Karpas-422 (cell line): Measurements from ENCODE around the gene VAV3. TPM values are rescaled to one million over a fixed set of nuclear protein-coding genes. Genes with fewer than 3 reads are reported as not detected.
A peak's percentile ranks its signal among the peaks of the same experiment; 100 is the strongest.

Experiments used
- DNase-seq: peaks from one replicate; pipeline ENCODE4 v3.0.0-alpha.2; 2015
- H2AFZ ChIP-seq: fragments of 200-600 bp; sonication (generic); 2 replicates; pipeline ENCODE4 v1.6.1; 2014; ENCODE audit warnings: antibody characterized with exemption, low read length, mixed read lengths
- H3K27ac ChIP-seq: fragments of 200-600 bp; sonication (generic); 2 replicates; pipeline ENCODE4 v1.5.1; 2014; ENCODE audit warnings: mild to moderate bottlenecking, low read length, moderate library complexity
- H3K27me3 ChIP-seq: fragments of 200-600 bp; sonication (generic); 2 replicates; pipeline ENCODE4 v1.6.1; 2014; ENCODE audit warnings: low read length, mixed read lengths
- H3K36me3 ChIP-seq: fragments of 200-600 bp; sonication (generic); 2 replicates; pipeline ENCODE4 v1.6.1; 2014; ENCODE audit warnings: low read length, mixed read lengths; ENCODE audit not compliant: insufficient read depth
- H3K4me1 ChIP-seq: fragments of 200-600 bp; sonication (generic); 2 replicates; pipeline ENCODE4 v1.6.1; 2014; ENCODE audit warnings: mild to moderate bottlenecking, low read length, mixed read lengths
- H3K4me2 ChIP-seq: fragments of 200-600 bp; sonication (generic); 2 replicates; pipeline ENCODE4 v1.6.1; 2014; ENCODE audit warnings: low read length, low read depth, mild to moderate bottlenecking; ENCODE audit not compliant: poor library complexity, severe bottlenecking
- H3K4me3 ChIP-seq: fragments of 200-600 bp; sonication (generic); 2 replicates; pipeline ENCODE4 v1.5.1; 2014; ENCODE audit warnings: mild to moderate bottlenecking, antibody characterized with exemption, low read length, mixed read lengths
- H3K79me2 ChIP-seq: fragments of 200-600 bp; sonication (generic); 2 replicates; pipeline ENCODE4 v1.6.1; 2014; ENCODE audit warnings: mild to moderate bottlenecking, low read length, mixed read lengths
- H3K9ac ChIP-seq: fragments of 200-600 bp; sonication (generic); 2 replicates; pipeline ENCODE4 v1.6.0; 2014; ENCODE audit warnings: low read length
- H3K9me2 ChIP-seq: fragments of 200-600 bp; sonication (generic), shearing (Covaris generic); replicated peaks from 2 replicates; pipeline ENCODE4 v1.6.0; 2014; ENCODE audit warnings: mild to moderate bottlenecking, low read length, moderate library complexity; ENCODE audit not compliant: insufficient read depth
- H3K9me3 ChIP-seq: fragments of 300-700, 200-600 bp; sonication (generic); 2 replicates; pipeline ENCODE4 v1.6.1; 2014; ENCODE audit warnings: low read length, mixed read lengths
- H4K20me1 ChIP-seq: fragments of 200-600 bp; sonication (generic); 2 replicates; pipeline ENCODE4 v1.6.1; 2014; ENCODE audit warnings: mild to moderate bottlenecking, antibody characterized with exemption, low read length, low read depth; ENCODE audit not compliant: insufficient read depth
- total RNA-seq: library from RNA; depleted of rRNA; stranded (reverse); fragments of >200 nt; shearing (Covaris generic); gene quantifications from 2 replicates; pipeline ENCODE4 v1.2.3, GENCODE V29; 2014; ENCODE audit warnings: low replicate concordance

Gene VAV3
- total RNA-seq, 1 experiment from 2014 or later = 1.1 TPM

DNA sequence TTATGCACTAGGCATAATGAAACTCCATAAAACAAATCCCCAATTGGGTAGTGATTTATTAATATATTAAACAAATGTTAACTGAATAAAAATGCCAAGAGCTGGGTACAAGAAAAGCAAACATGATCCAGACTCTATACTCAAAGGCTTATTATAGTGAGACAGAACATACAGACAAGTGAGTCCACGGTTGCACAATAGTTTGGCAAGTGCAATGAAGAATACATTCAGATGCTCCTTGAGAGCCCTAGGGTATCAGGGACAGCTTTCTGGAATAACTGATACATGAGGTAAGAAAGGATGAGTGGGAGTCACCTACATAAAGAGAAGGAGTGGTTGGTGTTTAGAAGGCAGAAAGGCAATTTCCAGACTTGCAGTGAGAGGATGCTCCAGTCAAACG, 85.1 kb downstream of the VAV3 start:
- Histone ChIP-seq H3K9me2 (no peaks in the 10 kb centered on the region), H3K9me3 (peaks cover 5% of the 10 kb centered on the region; the same call in 1 of the 2 replicates), H3K4me1 (peaks cover 31% of the 10 kb centered on the region), H4K20me1 (no peaks in the 10 kb centered on the region), H3K4me2 (no peak overlapping the region), H3K9ac (no peak overlapping the region), H2AFZ (no peak overlapping the region), H3K36me3 (peaks cover 6% of the 10 kb centered on the region), H3K27ac (no peak overlapping the region), H3K27me3 (no peaks in the 10 kb centered on the region), H3K4me3 (no peak overlapping the region), H3K79me2 (no peaks in the 10 kb centered on the region)
- no peak for DNase-seq

DNA sequence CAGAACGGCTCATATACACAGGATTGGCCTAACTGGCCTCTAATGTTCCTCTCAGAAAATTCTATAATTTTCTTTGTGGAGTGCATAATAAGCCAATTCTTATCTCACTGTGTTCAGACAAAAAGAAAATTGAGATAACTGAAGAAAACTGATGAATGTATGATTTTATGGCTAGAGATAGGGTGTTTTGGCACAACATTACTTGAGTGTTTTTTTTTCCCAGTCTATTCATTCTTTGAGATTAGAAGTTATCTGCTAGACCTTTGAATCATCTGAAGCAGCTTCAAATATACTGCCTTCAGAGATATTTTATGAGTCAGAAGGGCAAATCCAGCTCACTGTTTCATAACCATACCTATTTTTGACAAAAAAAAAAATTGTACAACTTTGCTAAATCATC, 85.6 kb downstream of the VAV3 start:
- peaks cover 6% of the 10 kb centered on the region for H3K36me3 ChIP-seq
- peaks cover 31% of the 10 kb centered on the region for H3K4me1 ChIP-seq
- H3K4me3 ChIP-seq = no peak overlapping the region
- no peak overlapping the region for H3K27ac ChIP-seq
- H3K9ac ChIP-seq = no peak overlapping the region
- H3K9me3 ChIP-seq = peaks cover 5% of the 10 kb centered on the region; the same call in 1 of the 2 replicates
- no peaks in the 10 kb centered on the region for H3K79me2 ChIP-seq
- no peaks in the 10 kb centered on the region for H3K9me2 ChIP-seq
- H3K27me3 ChIP-seq = no peaks in the 10 kb centered on the region
- H3K4me2 ChIP-seq = no peak overlapping the region
- no peak overlapping the region for H2AFZ ChIP-seq
- no peak for DNase-seq
- H4K20me1 ChIP-seq = no peaks in the 10 kb centered on the region

DNA sequence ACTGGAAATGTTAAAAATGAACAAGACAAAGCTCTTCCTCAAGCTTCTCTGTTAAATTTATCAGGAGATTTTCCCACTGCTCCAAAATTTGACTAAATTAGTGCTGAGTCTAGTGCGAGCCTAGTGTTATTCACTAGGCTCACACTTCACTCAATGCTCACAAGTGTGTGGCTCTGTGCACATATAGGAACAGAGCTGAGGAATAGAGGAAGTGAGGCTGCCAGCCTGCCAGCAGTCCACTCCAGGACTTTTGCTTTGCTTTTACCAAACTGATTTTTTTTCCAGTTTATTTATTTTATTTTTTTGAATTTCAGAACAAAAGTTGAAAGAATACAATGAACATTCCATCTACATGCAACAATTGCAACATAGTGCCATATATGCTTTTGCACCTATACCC, 87.2 kb downstream of the VAV3 start:
- Histone ChIP-seq H2AFZ (no peak overlapping the region), H3K9me2 (no peaks in the 10 kb centered on the region), H3K4me3 (peak overlapping the region; percentile 42), H3K27ac (peak overlapping the region; percentile 46; the same call in 1 of the 2 replicates), H3K9me3 (peaks cover 5% of the 10 kb centered on the region; the same call in 1 of the 2 replicates), H4K20me1 (no peaks in the 10 kb centered on the region), H3K79me2 (no peaks in the 10 kb centered on the region), H3K4me1 (peaks cover 45% of the 10 kb centered on the region), H3K4me2 (peak overlapping the region; percentile 50), H3K27me3 (no peaks in the 10 kb centered on the region), H3K9ac (no peak overlapping the region), H3K36me3 (peaks cover 6% of the 10 kb centered on the region)
- DNase-seq = peak; percentile 69

DNA sequence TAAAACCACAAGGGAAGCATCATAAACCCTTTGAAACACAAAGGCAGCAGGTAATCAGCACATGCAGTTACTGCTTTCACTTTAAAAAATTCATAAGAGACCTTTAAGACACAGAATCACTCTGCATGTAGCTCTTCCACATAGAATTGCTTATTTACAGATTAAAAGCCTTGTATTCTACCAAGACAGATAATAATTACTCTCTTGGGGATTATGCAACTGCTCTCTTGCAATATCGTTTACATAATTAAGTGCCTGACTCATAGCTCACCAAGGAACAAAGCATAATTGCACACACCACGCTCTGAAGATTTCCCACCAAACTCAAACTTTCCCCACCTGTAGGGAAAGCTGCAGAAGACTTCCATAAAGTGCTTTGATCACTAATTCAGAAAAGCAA, 87.9 kb downstream of the VAV3 start:
- Histone ChIP-seq H3K4me1 (peaks cover 45% of the 10 kb centered on the region), H3K27ac (peak overlapping the region; percentile 46), H3K36me3 (peaks cover 6% of the 10 kb centered on the region), H3K4me3 (peak overlapping the region; percentile 42; the same call in 1 of the 2 replicates), H3K4me2 (peak overlapping the region; percentile 50), H3K9me3 (peaks cover 5% of the 10 kb centered on the region; the same call in 1 of the 2 replicates), H3K9ac (no peak overlapping the region), H4K20me1 (no peaks in the 10 kb centered on the region), H2AFZ (no peak overlapping the region), H3K9me2 (no peaks in the 10 kb centered on the region), H3K27me3 (no peaks in the 10 kb centered on the region), H3K79me2 (no peaks in the 10 kb centered on the region)
- DNase-seq = peak; percentile 91

DNA sequence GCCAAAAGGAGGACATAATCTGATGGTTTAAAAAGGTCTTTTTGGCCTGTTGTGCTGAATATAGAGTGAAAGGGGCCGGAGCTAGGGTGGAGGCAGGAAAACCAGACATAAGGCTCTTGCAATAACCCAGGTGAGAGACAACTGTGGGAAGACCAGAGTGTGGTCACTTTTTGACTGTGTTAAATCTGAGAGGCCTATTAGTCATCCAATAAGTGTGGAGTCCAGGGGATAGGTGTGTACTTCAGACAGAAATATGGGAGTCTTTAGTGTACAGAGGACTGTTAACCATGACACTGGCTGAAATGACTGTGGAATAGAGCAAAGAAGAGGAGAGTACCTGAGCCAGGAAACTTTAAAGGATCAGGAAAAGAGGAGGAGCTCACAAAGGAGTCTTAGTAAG, 89.3 kb downstream of the VAV3 start:
- H3K36me3 ChIP-seq = peaks cover 6% of the 10 kb centered on the region
- H2AFZ ChIP-seq = no peak overlapping the region
- H3K4me1 ChIP-seq = peaks cover 45% of the 10 kb centered on the region
- H3K4me3 ChIP-seq = no peak overlapping the region
- no peaks in the 10 kb centered on the region for H4K20me1 ChIP-seq
- H3K4me2 ChIP-seq = no peak overlapping the region
- H3K27ac ChIP-seq = no peak overlapping the region
- peaks cover 5% of the 10 kb centered on the region; the same call in 1 of the 2 replicates for H3K9me3 ChIP-seq
- no peaks in the 10 kb centered on the region for H3K79me2 ChIP-seq
- no peaks in the 10 kb centered on the region for H3K9me2 ChIP-seq
- no peak overlapping the region for H3K9ac ChIP-seq
- H3K27me3 ChIP-seq = no peaks in the 10 kb centered on the region
- DNase-seq = no peak

DNA sequence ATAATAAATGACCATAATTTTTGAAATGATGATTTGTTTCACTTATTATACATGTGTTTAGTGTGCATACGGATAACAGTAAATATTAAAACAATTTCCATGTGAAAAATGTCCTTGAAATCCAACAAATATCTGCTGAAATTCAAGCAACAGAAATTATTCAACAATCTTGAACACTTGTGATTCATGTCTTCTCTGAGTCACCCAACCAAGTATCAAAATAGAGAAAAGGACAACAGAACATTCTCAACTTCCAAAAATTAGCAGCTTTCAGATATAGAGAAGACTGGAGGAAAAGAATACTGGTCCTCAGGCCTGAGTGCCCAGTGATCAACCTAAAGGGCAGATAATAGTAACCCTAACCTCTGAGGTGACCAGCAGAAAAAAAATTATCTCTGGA, 90.8 kb downstream of the VAV3 start:
- Histone ChIP-seq H3K4me2 (no peak overlapping the region), H4K20me1 (no peaks in the 10 kb centered on the region), H3K9me3 (peaks cover 5% of the 10 kb centered on the region; the same call in 1 of the 2 replicates), H3K4me1 (peaks cover 42% of the 10 kb centered on the region), H3K36me3 (peaks cover 6% of the 10 kb centered on the region), H3K27me3 (no peaks in the 10 kb centered on the region), H3K9ac (no peak overlapping the region), H3K79me2 (no peaks in the 10 kb centered on the region), H3K27ac (no peak overlapping the region), H3K9me2 (no peaks in the 10 kb centered on the region), H2AFZ (no peak overlapping the region), H3K4me3 (no peak overlapping the region)
- DNase-seq = no peak

DNA sequence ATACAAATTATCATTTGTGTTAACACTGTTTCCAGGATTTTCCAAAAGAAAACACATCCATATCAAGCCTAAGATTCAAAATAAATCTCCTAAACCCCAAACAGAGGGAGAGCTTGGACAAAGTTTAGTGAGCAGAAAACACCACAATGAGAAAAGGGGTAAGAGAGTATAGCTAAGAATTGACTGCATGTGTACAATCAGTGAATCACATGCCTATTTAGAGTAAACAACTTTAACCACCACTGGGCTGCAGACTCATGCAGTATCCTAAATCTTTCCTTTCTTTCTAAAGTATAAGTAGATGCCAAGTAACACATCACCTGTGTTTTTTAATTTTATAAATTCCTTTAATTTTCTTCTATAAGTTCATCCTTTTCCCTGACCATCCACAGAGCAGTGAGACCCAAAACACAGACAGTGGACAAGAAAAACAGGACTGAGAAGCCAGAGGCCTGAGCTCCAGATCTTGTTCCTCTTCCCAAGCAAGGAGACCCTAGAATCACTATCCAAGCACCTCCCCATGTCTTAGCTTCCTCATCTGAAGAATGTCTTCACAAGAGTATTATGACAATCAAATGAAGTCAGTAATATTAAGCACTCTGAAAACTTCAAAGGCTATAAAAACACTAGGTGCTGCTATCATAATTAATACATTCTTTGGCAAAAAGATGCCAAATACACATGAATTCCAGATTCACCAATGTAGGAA, 93.1 kb downstream of the VAV3 start:
- Histone ChIP-seq H3K27ac (no peak overlapping the region), H3K4me2 (no peak overlapping the region), H3K4me3 (no peak overlapping the region), H3K9ac (no peak overlapping the region), H3K4me1 (peaks cover 23% of the 10 kb centered on the region), H3K9me3 (peaks cover 5% of the 10 kb centered on the region; the same call in 1 of the 2 replicates), H3K27me3 (no peaks in the 10 kb centered on the region), H3K79me2 (no peaks in the 10 kb centered on the region), H3K36me3 (peaks cover 6% of the 10 kb centered on the region), H3K9me2 (no peaks in the 10 kb centered on the region), H2AFZ (no peak overlapping the region), H4K20me1 (no peaks in the 10 kb centered on the region)
- peak; percentile 14 for DNase-seq

DNA sequence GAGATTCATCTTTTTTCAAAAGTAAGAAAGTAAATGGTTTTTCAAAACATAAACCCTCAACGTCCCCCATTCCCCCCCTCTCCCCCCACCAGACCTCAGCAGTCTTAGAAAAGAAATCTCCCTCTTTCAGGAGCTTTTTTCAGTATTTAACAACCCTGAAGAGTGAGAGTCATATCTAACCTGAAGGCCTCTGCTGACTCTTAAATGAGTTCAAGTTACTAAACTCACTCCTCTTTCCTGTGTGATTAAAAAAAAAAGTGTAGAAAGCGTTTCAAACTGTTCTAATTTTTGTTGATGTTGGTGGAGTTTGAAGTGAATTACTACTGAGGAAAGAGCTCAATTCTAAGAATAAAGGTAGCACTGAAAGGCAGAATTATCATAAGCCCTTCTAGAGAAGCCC, 93.7 kb downstream of the VAV3 start:
- peak; percentile 7 for DNase-seq
- Histone ChIP-seq H3K4me1 (peaks cover 17% of the 10 kb centered on the region), H3K36me3 (peaks cover 4% of the 10 kb centered on the region), H4K20me1 (no peaks in the 10 kb centered on the region), H3K4me3 (no peak overlapping the region), H3K9ac (no peak overlapping the region), H3K27ac (no peak overlapping the region), H3K79me2 (no peaks in the 10 kb centered on the region), H3K9me2 (no peaks in the 10 kb centered on the region), H3K27me3 (no peaks in the 10 kb centered on the region), H2AFZ (no peak overlapping the region), H3K9me3 (peaks cover 3% of the 10 kb centered on the region; the same call in 1 of the 2 replicates), H3K4me2 (no peak overlapping the region)
